HepG2 (cell line): ENCODE measurements around the gene C19orf18. TPM values are rescaled to one million over a fixed set of nuclear protein-coding genes. Genes with fewer than 3 reads are reported as not detected.

Experiments
- HNRNPUL1 ChIP-seq: fragments of 200-400 bp; formaldehyde crosslinking; IDR thresholded peaks from 2 replicates; pipeline ENCODE4 v1.6.1; 2017; ENCODE audit warnings: low read depth, mild to moderate bottlenecking, low read length, moderate library complexity
- KLF15 ChIP-seq: sonication (generic); formaldehyde crosslinking; IDR thresholded peaks from 2 replicates; pipeline ENCODE4 v1.8.1; 2023; ENCODE audit warnings: borderline replicate concordance, mild to moderate bottlenecking, inconsistent platforms, missing genetic modification reagents, mixed read lengths
- MAFK ChIP-seq, 2 experiments: IDR thresholded peaks in 1 of 2; conservative IDR thresholded peaks in 1 of 2; 2 replicates each; pipeline ENCODE4 v1.6.1; 2011; ENCODE audit warnings: improper control_type of control experiment in 2 of 2, low read length in 2 of 2
- NCOA5 ChIP-seq: sonication (generic); formaldehyde crosslinking; IDR thresholded peaks from 2 replicates; pipeline ENCODE4 v1.4.0; 2020; ENCODE audit warnings: missing genetic modification reagents
- POLR2AphosphoS5 ChIP-seq: IDR thresholded peaks from 2 replicates; pipeline ENCODE4 v1.6.1; 2012; ENCODE audit warnings: low read depth, low read length
- PRPF4 ChIP-seq: fragments of 200-400 bp; formaldehyde crosslinking; IDR thresholded peaks from 2 replicates; pipeline ENCODE4 v1.6.1; 2016; ENCODE audit warnings: low read length, low read depth; ENCODE audit not compliant: poor library complexity, severe bottlenecking
- SMYD3 ChIP-seq: sonication (generic); formaldehyde crosslinking; IDR thresholded peaks from 2 replicates; pipeline ENCODE4 v1.8.1; 2023; ENCODE audit warnings: mild to moderate bottlenecking, missing genetic modification reagents
- TARDBP ChIP-seq: sonication (generic); formaldehyde crosslinking; IDR thresholded peaks from 2 replicates; pipeline ENCODE4 v1.8.0; 2022; ENCODE audit warnings: mild to moderate bottlenecking, missing genetic modification reagents
- TP53 ChIP-seq: sonication (generic); formaldehyde crosslinking; conservative IDR thresholded peaks from 2 replicates; pipeline ENCODE4 v1.4.0; 2020; ENCODE audit warnings: missing genetic modification reagents
- YEATS2 ChIP-seq: sonication (generic); formaldehyde crosslinking; IDR thresholded peaks from 2 replicates; pipeline ENCODE4 v1.4.0; 2020; ENCODE audit warnings: missing genetic modification reagents, borderline replicate concordance
- ZNF234 ChIP-seq: sonication (generic); formaldehyde crosslinking; conservative IDR thresholded peaks from 2 replicates; pipeline ENCODE4 v1.5.1; 2020; ENCODE audit warnings: mild to moderate bottlenecking, missing genetic modification reagents
- ZNF24 ChIP-seq: fragments of 450-650 bp; IDR thresholded peaks from 2 replicates; pipeline ENCODE4 v1.6.1; 2017; ENCODE audit warnings: antibody characterized with exemption, mild to moderate bottlenecking
- ZNF343 ChIP-seq: sonication (generic); formaldehyde crosslinking; IDR thresholded peaks from 2 replicates; pipeline ENCODE4 v1.4.0; 2020; ENCODE audit warnings: mild to moderate bottlenecking, missing genetic modification reagents
- polyA plus RNA-seq, 8 experiments: library from polyadenylated mRNA; depleted of rRNA in 3 of 8; stranded (reverse) in 7 of 8; unstranded in 1 of 8; fragments of >200 nt; fragmentation: Illumina TruSeq in 4 of 8; extraction: Trizol in 4 of 8; gene quantifications; 2 replicates each; pipeline versions ENCODE4 v1.2.1 to v1.2.3, GENCODE V29; 2011 to 2016; ENCODE audit warnings: low read depth in 4 of 8, missing spikeins in 1 of 8, mixed read lengths in 1 of 8; ENCODE audit not compliant: insufficient read depth in 1 of 8
- total RNA-seq, 5 experiments: library from RNA; depleted of rRNA; stranded (reverse); fragments of >200 nt; fragmentation: Illumina TruSeq; extraction: Trizol; gene quantifications; 2 replicates each; pipeline ENCODE4 v1.2.3, GENCODE V29; 2016; ENCODE audit warnings: low read depth in 1 of 5
- TF ChIP-seq, protein P1 (sequence below): sonication (generic); formaldehyde crosslinking; IDR thresholded peaks from 2 replicates; pipeline ENCODE4 v1.5.0; 2020; ENCODE audit warnings: missing genetic modification reagents
- TF ChIP-seq, protein P2 (sequence below): sonication (generic); formaldehyde crosslinking; IDR thresholded peaks from 2 replicates; pipeline ENCODE4 v1.4.0; 2020; ENCODE audit warnings: missing genetic modification reagents
- TF ChIP-seq, protein P3 (sequence below): sonication (generic); formaldehyde crosslinking; conservative IDR thresholded peaks from 2 replicates; pipeline ENCODE4 v1.8.0; 2022; ENCODE audit warnings: mild to moderate bottlenecking, moderate library complexity, missing genetic modification reagents
- TF ChIP-seq, protein P4 (sequence below): sonication (generic); formaldehyde crosslinking; IDR thresholded peaks from 2 replicates; pipeline ENCODE4 v1.5.0; 2020; ENCODE audit warnings: missing genetic modification reagents, mild to moderate bottlenecking, borderline replicate concordance
- TF ChIP-seq, protein P5 (sequence below): sonication (generic); formaldehyde crosslinking; IDR thresholded peaks from 2 replicates; pipeline ENCODE4 v1.8.1; 2023; ENCODE audit warnings: mild to moderate bottlenecking, missing genetic modification reagents, borderline replicate concordance
- TF ChIP-seq, protein P6 (sequence below): sonication (generic); formaldehyde crosslinking; IDR thresholded peaks from 2 replicates; pipeline ENCODE4 v1.4.0; 2020; ENCODE audit warnings: missing genetic modification reagents
- TF ChIP-seq, protein P7 (sequence below): sonication (generic); formaldehyde crosslinking; IDR thresholded peaks from 2 replicates; pipeline ENCODE4 v1.5.0; 2020; ENCODE audit warnings: missing genetic modification reagents

C19orf18 gene
- total and polyA plus RNA-seq, 2 of the 13 experiments (the other 11 are each of a cell fraction or from before 2014, with no cell fraction given) = 0.38 to 0.55 TPM

DNA sequence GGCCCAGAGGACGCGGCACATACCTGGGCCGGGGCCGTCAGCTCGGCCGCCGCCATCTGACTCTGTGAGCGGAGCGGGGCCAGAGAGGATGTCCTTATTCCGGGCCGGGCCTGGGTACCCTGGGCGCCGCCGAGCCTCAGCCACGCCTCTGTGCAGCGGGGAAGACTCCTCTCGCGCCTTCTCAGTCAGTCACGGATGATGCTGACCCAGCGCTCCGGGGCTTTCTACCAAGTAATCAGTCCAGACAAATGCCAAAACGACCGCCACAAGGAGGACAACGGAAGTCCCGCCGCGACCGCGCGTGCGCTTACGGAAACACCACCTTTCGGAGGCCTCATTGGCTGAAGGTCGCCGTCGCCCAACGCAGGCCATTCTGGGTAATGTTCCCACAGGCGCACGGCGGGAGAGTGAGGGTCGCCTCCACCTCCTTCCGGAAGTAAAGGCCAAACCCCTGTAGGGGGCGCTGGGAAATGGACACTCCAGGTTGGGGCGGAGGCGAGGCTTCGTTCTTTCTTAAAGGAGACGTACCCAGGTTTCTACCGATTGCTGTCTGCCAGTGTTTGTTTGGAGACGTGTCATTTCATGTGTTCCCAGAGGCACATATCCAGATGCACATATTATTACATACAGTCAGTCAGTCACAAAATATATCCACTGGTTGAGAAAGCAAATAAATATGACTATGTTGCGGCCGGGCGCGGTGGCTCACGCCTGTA, 26.8 kb downstream of the C19orf18 start, which contains the start of gene ZNF256 (continued):
- TF ChIP-seq, protein P1, sequence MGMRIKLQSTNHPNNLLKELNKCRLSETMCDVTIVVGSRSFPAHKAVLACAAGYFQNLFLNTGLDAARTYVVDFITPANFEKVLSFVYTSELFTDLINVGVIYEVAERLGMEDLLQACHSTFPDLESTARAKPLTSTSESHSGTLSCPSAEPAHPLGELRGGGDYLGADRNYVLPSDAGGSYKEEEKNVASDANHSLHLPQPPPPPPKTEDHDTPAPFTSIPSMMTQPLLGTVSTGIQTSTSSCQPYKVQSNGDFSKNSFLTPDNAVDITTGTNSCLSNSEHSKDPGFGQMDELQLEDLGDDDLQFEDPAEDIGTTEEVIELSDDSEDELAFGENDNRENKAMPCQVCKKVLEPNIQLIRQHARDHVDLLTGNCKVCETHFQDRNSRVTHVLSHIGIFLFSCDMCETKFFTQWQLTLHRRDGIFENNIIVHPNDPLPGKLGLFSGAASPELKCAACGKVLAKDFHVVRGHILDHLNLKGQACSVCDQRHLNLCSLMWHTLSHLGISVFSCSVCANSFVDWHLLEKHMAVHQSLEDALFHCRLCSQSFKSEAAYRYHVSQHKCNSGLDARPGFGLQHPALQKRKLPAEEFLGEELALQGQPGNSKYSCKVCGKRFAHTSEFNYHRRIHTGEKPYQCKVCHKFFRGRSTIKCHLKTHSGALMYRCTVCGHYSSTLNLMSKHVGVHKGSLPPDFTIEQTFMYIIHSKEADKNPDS (CRISPR knock-in tag) = no peak
- TF ChIP-seq, protein P2, sequence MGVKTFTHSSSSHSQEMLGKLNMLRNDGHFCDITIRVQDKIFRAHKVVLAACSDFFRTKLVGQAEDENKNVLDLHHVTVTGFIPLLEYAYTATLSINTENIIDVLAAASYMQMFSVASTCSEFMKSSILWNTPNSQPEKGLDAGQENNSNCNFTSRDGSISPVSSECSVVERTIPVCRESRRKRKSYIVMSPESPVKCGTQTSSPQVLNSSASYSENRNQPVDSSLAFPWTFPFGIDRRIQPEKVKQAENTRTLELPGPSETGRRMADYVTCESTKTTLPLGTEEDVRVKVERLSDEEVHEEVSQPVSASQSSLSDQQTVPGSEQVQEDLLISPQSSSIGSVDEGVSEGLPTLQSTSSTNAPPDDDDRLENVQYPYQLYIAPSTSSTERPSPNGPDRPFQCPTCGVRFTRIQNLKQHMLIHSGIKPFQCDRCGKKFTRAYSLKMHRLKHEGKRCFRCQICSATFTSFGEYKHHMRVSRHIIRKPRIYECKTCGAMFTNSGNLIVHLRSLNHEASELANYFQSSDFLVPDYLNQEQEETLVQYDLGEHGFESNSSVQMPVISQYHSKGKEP (CRISPR knock-in tag) = no peak
- TF ChIP-seq, protein P3, sequence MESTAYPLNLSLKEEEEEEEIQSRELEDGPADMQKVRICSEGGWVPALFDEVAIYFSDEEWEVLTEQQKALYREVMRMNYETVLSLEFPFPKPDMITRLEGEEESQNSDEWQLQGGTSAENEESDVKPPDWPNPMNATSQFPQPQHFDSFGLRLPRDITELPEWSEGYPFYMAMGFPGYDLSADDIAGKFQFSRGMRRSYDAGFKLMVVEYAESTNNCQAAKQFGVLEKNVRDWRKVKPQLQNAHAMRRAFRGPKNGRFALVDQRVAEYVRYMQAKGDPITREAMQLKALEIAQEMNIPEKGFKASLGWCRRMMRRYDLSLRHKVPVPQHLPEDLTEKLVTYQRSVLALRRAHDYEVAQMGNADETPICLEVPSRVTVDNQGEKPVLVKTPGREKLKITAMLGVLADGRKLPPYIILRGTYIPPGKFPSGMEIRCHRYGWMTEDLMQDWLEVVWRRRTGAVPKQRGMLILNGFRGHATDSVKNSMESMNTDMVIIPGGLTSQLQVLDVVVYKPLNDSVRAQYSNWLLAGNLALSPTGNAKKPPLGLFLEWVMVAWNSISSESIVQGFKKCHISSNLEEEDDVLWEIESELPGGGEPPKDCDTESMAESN = no peak; the same call in 1 of the 2 replicates
- TF ChIP-seq ZNF343 (CRISPR knock-in tag) = 0 out of 2 replicates have a peak, but pooled peaks have one; percentile 56
- no peak for TF ChIP-seq MAFK (conservative IDR thresholded peaks at IDR 0.05 in 1 of 2, IDR thresholded peaks at IDR 0.05 in 1 of 2; ENCODE audit: low read length in 2 of 2)
- peak; percentile 56 for TF ChIP-seq POLR2AphosphoS5
- TF ChIP-seq KLF15 (CRISPR knock-in tag) = no peak
- no peak for TF ChIP-seq TP53
- no peak for TF ChIP-seq HNRNPUL1
- TF ChIP-seq YEATS2 (CRISPR knock-in tag) = peak; percentile 94
- TF ChIP-seq NCOA5 (CRISPR knock-in tag) = no peak
- no peak for TF ChIP-seq SMYD3 (CRISPR knock-in tag)
- TF ChIP-seq PRPF4 = no peak
- no peak for TF ChIP-seq ZNF24
- TF ChIP-seq, protein P4, sequence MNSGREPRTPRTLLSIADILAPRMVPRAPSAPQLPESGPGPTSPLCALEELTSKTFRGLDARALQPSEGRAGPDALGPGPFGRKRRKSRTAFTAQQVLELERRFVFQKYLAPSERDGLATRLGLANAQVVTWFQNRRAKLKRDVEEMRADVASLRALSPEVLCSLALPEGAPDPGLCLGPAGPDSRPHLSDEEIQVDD (CRISPR knock-in tag) = no peak
- TF ChIP-seq, protein P5, sequence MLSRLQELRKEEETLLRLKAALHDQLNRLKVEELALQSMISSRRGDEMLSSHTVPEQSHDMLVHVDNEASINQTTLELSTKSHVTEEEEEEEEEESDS (CRISPR knock-in tag) = no peak
- no peak for TF ChIP-seq ZNF234 (CRISPR knock-in tag)
- peak; percentile 70; the same call in 1 of the 2 replicates for TF ChIP-seq TARDBP
- TF ChIP-seq, protein P6, sequence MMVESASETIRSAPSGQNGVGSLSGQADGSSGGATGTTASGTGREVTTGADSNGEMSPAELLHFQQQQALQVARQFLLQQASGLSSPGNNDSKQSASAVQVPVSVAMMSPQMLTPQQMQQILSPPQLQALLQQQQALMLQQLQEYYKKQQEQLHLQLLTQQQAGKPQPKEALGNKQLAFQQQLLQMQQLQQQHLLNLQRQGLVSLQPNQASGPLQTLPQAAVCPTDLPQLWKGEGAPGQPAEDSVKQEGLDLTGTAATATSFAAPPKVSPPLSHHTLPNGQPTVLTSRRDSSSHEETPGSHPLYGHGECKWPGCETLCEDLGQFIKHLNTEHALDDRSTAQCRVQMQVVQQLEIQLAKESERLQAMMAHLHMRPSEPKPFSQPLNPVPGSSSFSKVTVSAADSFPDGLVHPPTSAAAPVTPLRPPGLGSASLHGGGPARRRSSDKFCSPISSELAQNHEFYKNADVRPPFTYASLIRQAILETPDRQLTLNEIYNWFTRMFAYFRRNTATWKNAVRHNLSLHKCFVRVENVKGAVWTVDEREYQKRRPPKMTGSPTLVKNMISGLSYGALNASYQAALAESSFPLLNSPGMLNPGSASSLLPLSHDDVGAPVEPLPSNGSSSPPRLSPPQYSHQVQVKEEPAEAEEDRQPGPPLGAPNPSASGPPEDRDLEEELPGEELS (CRISPR knock-in tag) = no peak
- TF ChIP-seq, protein P7, sequence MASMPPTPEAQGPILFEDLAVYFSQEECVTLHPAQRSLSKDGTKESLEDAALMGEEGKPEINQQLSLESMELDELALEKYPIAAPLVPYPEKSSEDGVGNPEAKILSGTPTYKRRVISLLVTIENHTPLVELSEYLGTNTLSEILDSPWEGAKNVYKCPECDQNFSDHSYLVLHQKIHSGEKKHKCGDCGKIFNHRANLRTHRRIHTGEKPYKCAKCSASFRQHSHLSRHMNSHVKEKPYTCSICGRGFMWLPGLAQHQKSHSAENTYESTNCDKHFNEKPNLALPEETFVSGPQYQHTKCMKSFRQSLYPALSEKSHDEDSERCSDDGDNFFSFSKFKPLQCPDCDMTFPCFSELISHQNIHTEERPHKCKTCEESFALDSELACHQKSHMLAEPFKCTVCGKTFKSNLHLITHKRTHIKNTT (CRISPR knock-in tag) = no peak
